Testis (tissue), 2 donors: ENCODE measurements around the gene ZNF574.

Source experiments
- CTCF ChIP-seq, 3 experiments: fragments of 450-650 bp in 2 of 3; fragments of 200-600 bp in 1 of 3; sonication (generic) in 1 of 3; IDR thresholded peaks; one replicate each; pipeline ENCODE4 v1.5.1; 2016 to 2019; ENCODE audit warnings: antibody characterized with exemption in 3 of 3, mild to moderate bottlenecking in 2 of 3, moderate library complexity in 1 of 3
- POLR2A ChIP-seq: fragments of 450-650 bp; IDR thresholded peaks from one replicate; pipeline ENCODE4 v1.6.1; 2017; ENCODE audit warnings: antibody characterized with exemption, mild to moderate bottlenecking, moderate library complexity

- TF ChIP-seq CTCF (IDR thresholded peaks at IDR 0.05), result no peak
- no peak for TF ChIP-seq POLR2A
Observed at GRCh38 chr19:42109896-42110295, 33.9 kb downstream of the ZNF574 start.
